ENCODE results near the gene STN1. TPM values are rescaled to one million over a fixed set of nuclear protein-coding genes. Genes with fewer than 3 reads are reported as not detected.

The STN1 gene
- total and polyA plus RNA-seq, 9 of the 15 experiments (the other 6 are each of a cell fraction or from before 2014, with no cell fraction given) = 9.1 to 19.6 (median 13.8) TPM

GRCh38 chr10:103838070-103838395 is 80.0 kb downstream of the STN1 start (continued):
- TF ChIP-seq SIX5 (IDR thresholded peaks at IDR 0.05; ENCODE audit: borderline replicate concordance in 1 of 2, insufficient read depth in 1 of 2, low read depth in 1 of 2, low read length in 2 of 2) (no peak), SRSF7 (optimal IDR thresholded peaks at IDR 0.05; ENCODE audit: low read depth, low read length) (no peak), ZFP91 (CRISPR knock-in tag; IDR thresholded peaks at IDR 0.05) (no peak), ZNF764 (CRISPR knock-in tag; IDR thresholded peaks at IDR 0.05; ENCODE audit: low read depth) (no peak), PCBP2 (IDR thresholded peaks at IDR 0.05; ENCODE audit: low read depth, low read length, poor library complexity, severe bottlenecking) (no peak), FUS (optimal IDR thresholded peaks at IDR 0.05; ENCODE audit: low read depth, low read length) (no peak), ZNF197 (CRISPR knock-in tag; IDR thresholded peaks at IDR 0.05; ENCODE audit: low read depth) (no peak)
- TF ChIP-seq, protein P1, sequence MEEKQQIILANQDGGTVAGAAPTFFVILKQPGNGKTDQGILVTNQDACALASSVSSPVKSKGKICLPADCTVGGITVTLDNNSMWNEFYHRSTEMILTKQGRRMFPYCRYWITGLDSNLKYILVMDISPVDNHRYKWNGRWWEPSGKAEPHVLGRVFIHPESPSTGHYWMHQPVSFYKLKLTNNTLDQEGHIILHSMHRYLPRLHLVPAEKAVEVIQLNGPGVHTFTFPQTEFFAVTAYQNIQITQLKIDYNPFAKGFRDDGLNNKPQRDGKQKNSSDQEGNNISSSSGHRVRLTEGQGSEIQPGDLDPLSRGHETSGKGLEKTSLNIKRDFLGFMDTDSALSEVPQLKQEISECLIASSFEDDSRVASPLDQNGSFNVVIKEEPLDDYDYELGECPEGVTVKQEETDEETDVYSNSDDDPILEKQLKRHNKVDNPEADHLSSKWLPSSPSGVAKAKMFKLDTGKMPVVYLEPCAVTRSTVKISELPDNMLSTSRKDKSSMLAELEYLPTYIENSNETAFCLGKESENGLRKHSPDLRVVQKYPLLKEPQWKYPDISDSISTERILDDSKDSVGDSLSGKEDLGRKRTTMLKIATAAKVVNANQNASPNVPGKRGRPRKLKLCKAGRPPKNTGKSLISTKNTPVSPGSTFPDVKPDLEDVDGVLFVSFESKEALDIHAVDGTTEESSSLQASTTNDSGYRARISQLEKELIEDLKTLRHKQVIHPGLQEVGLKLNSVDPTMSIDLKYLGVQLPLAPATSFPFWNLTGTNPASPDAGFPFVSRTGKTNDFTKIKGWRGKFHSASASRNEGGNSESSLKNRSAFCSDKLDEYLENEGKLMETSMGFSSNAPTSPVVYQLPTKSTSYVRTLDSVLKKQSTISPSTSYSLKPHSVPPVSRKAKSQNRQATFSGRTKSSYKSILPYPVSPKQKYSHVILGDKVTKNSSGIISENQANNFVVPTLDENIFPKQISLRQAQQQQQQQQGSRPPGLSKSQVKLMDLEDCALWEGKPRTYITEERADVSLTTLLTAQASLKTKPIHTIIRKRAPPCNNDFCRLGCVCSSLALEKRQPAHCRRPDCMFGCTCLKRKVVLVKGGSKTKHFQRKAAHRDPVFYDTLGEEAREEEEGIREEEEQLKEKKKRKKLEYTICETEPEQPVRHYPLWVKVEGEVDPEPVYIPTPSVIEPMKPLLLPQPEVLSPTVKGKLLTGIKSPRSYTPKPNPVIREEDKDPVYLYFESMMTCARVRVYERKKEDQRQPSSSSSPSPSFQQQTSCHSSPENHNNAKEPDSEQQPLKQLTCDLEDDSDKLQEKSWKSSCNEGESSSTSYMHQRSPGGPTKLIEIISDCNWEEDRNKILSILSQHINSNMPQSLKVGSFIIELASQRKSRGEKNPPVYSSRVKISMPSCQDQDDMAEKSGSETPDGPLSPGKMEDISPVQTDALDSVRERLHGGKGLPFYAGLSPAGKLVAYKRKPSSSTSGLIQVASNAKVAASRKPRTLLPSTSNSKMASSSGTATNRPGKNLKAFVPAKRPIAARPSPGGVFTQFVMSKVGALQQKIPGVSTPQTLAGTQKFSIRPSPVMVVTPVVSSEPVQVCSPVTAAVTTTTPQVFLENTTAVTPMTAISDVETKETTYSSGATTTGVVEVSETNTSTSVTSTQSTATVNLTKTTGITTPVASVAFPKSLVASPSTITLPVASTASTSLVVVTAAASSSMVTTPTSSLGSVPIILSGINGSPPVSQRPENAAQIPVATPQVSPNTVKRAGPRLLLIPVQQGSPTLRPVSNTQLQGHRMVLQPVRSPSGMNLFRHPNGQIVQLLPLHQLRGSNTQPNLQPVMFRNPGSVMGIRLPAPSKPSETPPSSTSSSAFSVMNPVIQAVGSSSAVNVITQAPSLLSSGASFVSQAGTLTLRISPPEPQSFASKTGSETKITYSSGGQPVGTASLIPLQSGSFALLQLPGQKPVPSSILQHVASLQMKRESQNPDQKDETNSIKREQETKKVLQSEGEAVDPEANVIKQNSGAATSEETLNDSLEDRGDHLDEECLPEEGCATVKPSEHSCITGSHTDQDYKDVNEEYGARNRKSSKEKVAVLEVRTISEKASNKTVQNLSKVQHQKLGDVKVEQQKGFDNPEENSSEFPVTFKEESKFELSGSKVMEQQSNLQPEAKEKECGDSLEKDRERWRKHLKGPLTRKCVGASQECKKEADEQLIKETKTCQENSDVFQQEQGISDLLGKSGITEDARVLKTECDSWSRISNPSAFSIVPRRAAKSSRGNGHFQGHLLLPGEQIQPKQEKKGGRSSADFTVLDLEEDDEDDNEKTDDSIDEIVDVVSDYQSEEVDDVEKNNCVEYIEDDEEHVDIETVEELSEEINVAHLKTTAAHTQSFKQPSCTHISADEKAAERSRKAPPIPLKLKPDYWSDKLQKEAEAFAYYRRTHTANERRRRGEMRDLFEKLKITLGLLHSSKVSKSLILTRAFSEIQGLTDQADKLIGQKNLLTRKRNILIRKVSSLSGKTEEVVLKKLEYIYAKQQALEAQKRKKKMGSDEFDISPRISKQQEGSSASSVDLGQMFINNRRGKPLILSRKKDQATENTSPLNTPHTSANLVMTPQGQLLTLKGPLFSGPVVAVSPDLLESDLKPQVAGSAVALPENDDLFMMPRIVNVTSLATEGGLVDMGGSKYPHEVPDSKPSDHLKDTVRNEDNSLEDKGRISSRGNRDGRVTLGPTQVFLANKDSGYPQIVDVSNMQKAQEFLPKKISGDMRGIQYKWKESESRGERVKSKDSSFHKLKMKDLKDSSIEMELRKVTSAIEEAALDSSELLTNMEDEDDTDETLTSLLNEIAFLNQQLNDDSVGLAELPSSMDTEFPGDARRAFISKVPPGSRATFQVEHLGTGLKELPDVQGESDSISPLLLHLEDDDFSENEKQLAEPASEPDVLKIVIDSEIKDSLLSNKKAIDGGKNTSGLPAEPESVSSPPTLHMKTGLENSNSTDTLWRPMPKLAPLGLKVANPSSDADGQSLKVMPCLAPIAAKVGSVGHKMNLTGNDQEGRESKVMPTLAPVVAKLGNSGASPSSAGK (IDR thresholded peaks at IDR 0.05) = no peak
- TF ChIP-seq, protein P2, sequence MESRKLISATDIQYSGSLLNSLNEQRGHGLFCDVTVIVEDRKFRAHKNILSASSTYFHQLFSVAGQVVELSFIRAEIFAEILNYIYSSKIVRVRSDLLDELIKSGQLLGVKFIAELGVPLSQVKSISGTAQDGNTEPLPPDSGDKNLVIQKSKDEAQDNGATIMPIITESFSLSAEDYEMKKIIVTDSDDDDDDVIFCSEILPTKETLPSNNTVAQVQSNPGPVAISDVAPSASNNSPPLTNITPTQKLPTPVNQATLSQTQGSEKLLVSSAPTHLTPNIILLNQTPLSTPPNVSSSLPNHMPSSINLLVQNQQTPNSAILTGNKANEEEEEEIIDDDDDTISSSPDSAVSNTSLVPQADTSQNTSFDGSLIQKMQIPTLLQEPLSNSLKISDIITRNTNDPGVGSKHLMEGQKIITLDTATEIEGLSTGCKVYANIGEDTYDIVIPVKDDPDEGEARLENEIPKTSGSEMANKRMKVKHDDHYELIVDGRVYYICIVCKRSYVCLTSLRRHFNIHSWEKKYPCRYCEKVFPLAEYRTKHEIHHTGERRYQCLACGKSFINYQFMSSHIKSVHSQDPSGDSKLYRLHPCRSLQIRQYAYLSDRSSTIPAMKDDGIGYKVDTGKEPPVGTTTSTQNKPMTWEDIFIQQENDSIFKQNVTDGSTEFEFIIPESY (CRISPR knock-in tag; IDR thresholded peaks at IDR 0.05) = no peak

Data from K562 (cell line).